Naive thymus-derived CD8-positive, alpha-beta T cell (primary cell): ENCODE results near the gene GPRC6A. TPM values are rescaled to one million over a fixed set of nuclear protein-coding genes. Genes with fewer than 3 reads are reported as not detected.

Experiments used
- ATAC-seq, 2 donors: fragments of 150-1000 bp; cut with Tn5 transposase in 1 of 2; sonication (Bioruptor Pico), chemical (Tn5 transposase) in 1 of 2; 1 replicate in 1 of 2; 2 replicates in 1 of 2; pipeline ENCODE4 v1.10.0; 2021; ENCODE audit warnings: mild to moderate bottlenecking in 2 of 2, moderate library complexity in 2 of 2
- POLR2A ChIA-PET: fragments of 350-600 bp; sonication (Branson Sonifier 250); formaldehyde crosslinking; loops from one replicate; lab custom pipeline; 2021; ENCODE audit warnings: antibody characterized with exemption; lab: Charles Lee
- DNase-seq, 10 donors: peaks; one replicate each; pipeline versions ENCODE4 v3.0.0 to v3.0.0-alpha.2; 2020 to 2022
- H3K27ac Mint-ChIP-seq, 10 donors: one replicate each; pipeline ENCODE4 v1.8.0; 2020 to 2022; ENCODE audit warnings: mild to moderate bottlenecking in 10 of 10, mixed read lengths in 10 of 10, moderate library complexity in 4 of 10, inconsistent platforms in 1 of 10
- H3K27me3 Mint-ChIP-seq, 5 donors: one replicate each; pipeline ENCODE4 v1.8.0; 2021 to 2022; ENCODE audit warnings: mixed read lengths in 5 of 5
- H3K36me3 Mint-ChIP-seq, 3 donors: one replicate each; pipeline ENCODE4 v1.8.0; 2020 to 2022; ENCODE audit warnings: mixed read lengths in 3 of 3, mild to moderate bottlenecking in 2 of 3, inconsistent platforms in 1 of 3
- H3K4me1 Mint-ChIP-seq, 4 donors: one replicate each; pipeline ENCODE4 v1.8.0; 2021 to 2022; ENCODE audit warnings: mixed read lengths in 4 of 4
- H3K4me3 Mint-ChIP-seq, 10 donors: one replicate each; pipeline ENCODE4 v1.8.0; 2020 to 2022; ENCODE audit warnings: mild to moderate bottlenecking in 10 of 10, mixed read lengths in 10 of 10, moderate library complexity in 6 of 10, inconsistent platforms in 1 of 10
- H3K9me3 Mint-ChIP-seq, 9 donors: one replicate each; pipeline ENCODE4 v1.8.0; 2020 to 2022; ENCODE audit warnings: mixed read lengths in 9 of 9, mild to moderate bottlenecking in 3 of 9, inconsistent platforms in 1 of 9, moderate library complexity in 1 of 9
- polyA plus RNA-seq, 3 donors: library from polyadenylated mRNA; unstranded; fragments of 300-500 nt; fragmentation: Illumina TruSeq; gene quantifications; one replicate each; pipeline ENCODE4 v1.2.3, GENCODE V29; 2021
- total RNA-seq, 8 experiments: library from RNA in 2 of 8; stranded (reverse) in 2 of 8; gene quantifications; one replicate each; pipeline ENCODE4 v1.2.3 and lab custom pipeline; 2021 to 2026

Gene GPRC6A
- total and polyA plus RNA-seq, 5 experiments from 2014 or later: not detected

GRCh38 chr6:116767715-116768114 is 61.2 kb downstream of the GPRC6A start:
- no peak for DNase-seq
- POLR2A ChIA-PET: no interaction called here
- Mint-ChIP-seq H3K27me3 (peaks cover 30 to 55% (median 46%) of the 10 kb centered on the region in 5 donors), H3K4me1 (peaks cover 5 to 15% (median 10%) of the 10 kb centered on the region in 4 donors), H3K27ac (no peak overlapping the region), H3K4me3 (no peak overlapping the region), H3K36me3 (peaks cover 0 to 10% (median 2%) of the 10 kb centered on the region in 3 donors), H3K9me3 (no peaks in the 10 kb centered on the region)
- no peak for ATAC-seq

GRCh38 chr6:116766506-116767176 is 62.2 kb downstream of the GPRC6A start:
- peak overlapping the region in 7 of 10 donors; percentile 7 to 86 (median 66) for H3K4me3 Mint-ChIP-seq
- POLR2A ChIA-PET: no interaction called here
- ATAC-seq: no peak
- H3K9me3 Mint-ChIP-seq: no peaks in the 10 kb centered on the region
- H3K27me3 Mint-ChIP-seq: peaks cover 29 to 57% (median 48%) of the 10 kb centered on the region in 5 donors
- no peak for DNase-seq
- H3K4me1 Mint-ChIP-seq: peaks cover 5 to 15% (median 10%) of the 10 kb centered on the region in 4 donors
- H3K27ac Mint-ChIP-seq: peak overlapping the region in 1 of 10 donors; percentile 45
- H3K36me3 Mint-ChIP-seq: peaks cover 0 to 10% (median 2%) of the 10 kb centered on the region in 3 donors

GRCh38 chr6:116764961-116765841 is 63.7 kb downstream of the GPRC6A start, which contains the start of gene FAM162B:
FAM162B (minus strand) TSS chr6:116765719; CDS start chr6:116765576, 143 bp downstream.
- Mint-ChIP-seq H3K27ac (peak within 1 kb of the TSS in 1 of 10 donors; percentile 45), H3K4me3 (peak within 1 kb of the TSS; percentile 57 to 86 (median 74)), H3K9me3 (no peaks in the 10 kb centered on the region), H3K27me3 (peaks cover 29 to 59% (median 45%) of the 10 kb centered on the region in 5 donors), H3K36me3 (peaks cover 0 to 10% (median 2%) of the 10 kb centered on the region in 3 donors), H3K4me1 (peaks cover 5 to 15% (median 10%) of the 10 kb centered on the region in 4 donors)
- ATAC-seq (peak in 1 of 2 donors; percentile 29), DNase-seq (no peak)
- POLR2A ChIA-PET: no interaction called here

GRCh38 chr6:116764629-116764960 is 64.3 kb downstream of the GPRC6A start:
- Mint-ChIP-seq H3K4me3 (peak overlapping the region in 6 of 10 donors; percentile 29 to 66 (median 46)), H3K4me1 (peaks cover 5 to 15% (median 10%) of the 10 kb centered on the region in 4 donors), H3K27me3 (peaks cover 33 to 62% (median 45%) of the 10 kb centered on the region in 5 donors), H3K36me3 (peaks cover 0 to 10% (median 2%) of the 10 kb centered on the region in 3 donors), H3K27ac (no peak overlapping the region), H3K9me3 (no peaks in the 10 kb centered on the region)
- DNase-seq (no peak), ATAC-seq (peak in 1 of 2 donors; percentile 22)
- POLR2A ChIA-PET: no interaction called here

GRCh38 chr6:116763906-116764628 is 64.8 kb downstream of the GPRC6A start:
- Mint-ChIP-seq H3K9me3 (no peaks in the 10 kb centered on the region), H3K27me3 (peaks cover 32 to 62% (median 49%) of the 10 kb centered on the region in 5 donors), H3K36me3 (peaks cover 0 to 10% (median 2%) of the 10 kb centered on the region in 3 donors), H3K27ac (no peak overlapping the region), H3K4me3 (peak overlapping the region in 4 of 10 donors; percentile 29 to 66 (median 40)), H3K4me1 (peaks cover 5 to 15% (median 10%) of the 10 kb centered on the region in 4 donors)
- no peak for DNase-seq
- no peak for ATAC-seq
- POLR2A ChIA-PET: no interaction called here

GRCh38 chr6:116763048-116763447 is 65.8 kb downstream of the GPRC6A start:
- H3K9me3 Mint-ChIP-seq: no peaks in the 10 kb centered on the region
- ATAC-seq (no peak), DNase-seq (no peak)
- H3K4me1 Mint-ChIP-seq: peaks cover 5 to 15% (median 10%) of the 10 kb centered on the region in 4 donors
- no peak overlapping the region for H3K27ac Mint-ChIP-seq
- peaks cover 26 to 58% (median 48%) of the 10 kb centered on the region in 5 donors for H3K27me3 Mint-ChIP-seq
- POLR2A ChIA-PET: no interaction called here
- peaks cover 0 to 10% (median 2%) of the 10 kb centered on the region in 3 donors for H3K36me3 Mint-ChIP-seq
- H3K4me3 Mint-ChIP-seq: no peak overlapping the region

DNA sequence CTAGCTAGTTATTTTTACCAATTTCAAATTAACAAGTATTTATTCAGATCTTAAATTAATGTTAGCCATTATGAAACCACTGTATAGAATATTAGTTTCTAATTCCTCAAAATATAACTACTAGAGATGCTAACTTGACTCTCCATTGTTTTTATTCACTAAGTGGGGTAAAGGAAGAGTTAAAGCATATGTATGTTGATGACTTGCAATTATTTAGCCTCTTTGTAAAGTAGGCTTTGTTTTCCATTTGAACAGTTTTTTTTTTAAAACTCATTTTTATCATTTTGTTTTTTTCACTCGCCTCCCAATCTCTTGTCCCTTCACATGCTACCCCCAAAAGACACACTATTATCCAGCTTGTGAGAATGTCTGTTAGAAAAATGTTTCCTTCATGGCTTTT is 66.6 kb downstream of the GPRC6A start:
- DNase-seq (no peak), ATAC-seq (no peak)
- peaks cover 26 to 59% (median 44%) of the 10 kb centered on the region in 5 donors for H3K27me3 Mint-ChIP-seq
- H3K36me3 Mint-ChIP-seq: peaks cover 0 to 10% (median 2%) of the 10 kb centered on the region in 3 donors
- no peak overlapping the region for H3K4me3 Mint-ChIP-seq
- H3K9me3 Mint-ChIP-seq: no peaks in the 10 kb centered on the region
- no peak overlapping the region for H3K27ac Mint-ChIP-seq
- POLR2A ChIA-PET: no interaction called here
- H3K4me1 Mint-ChIP-seq: peaks cover 5 to 15% (median 10%) of the 10 kb centered on the region in 4 donors

DNA sequence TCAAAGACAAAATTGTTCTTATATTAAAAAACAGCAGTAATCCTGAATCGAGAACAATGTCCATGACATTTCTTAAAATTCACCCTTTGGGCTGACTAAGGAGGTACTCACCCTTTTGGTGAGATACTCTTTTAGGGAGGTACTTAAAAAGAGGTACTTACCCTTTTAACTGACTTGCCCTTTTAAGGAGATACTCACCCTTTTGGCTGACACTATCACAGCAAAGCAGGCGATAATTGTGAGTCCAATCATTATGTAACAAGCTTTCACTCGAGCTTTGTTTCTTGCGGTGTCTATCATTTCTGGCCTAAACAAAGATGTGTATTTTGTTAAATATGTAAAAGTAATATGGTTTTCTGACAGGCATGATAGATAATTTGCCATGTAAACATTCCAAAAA is 67.1 kb downstream of the GPRC6A start:
- Mint-ChIP-seq H3K36me3 (peaks cover 0 to 10% (median 2%) of the 10 kb centered on the region in 3 donors), H3K4me1 (peaks cover 5 to 15% (median 10%) of the 10 kb centered on the region in 4 donors), H3K4me3 (no peak overlapping the region), H3K27ac (no peak overlapping the region), H3K9me3 (no peaks in the 10 kb centered on the region), H3K27me3 (peaks cover 23 to 54% (median 42%) of the 10 kb centered on the region in 5 donors)
- ATAC-seq (no peak), DNase-seq (no peak)
- POLR2A ChIA-PET: no interaction called here

DNA sequence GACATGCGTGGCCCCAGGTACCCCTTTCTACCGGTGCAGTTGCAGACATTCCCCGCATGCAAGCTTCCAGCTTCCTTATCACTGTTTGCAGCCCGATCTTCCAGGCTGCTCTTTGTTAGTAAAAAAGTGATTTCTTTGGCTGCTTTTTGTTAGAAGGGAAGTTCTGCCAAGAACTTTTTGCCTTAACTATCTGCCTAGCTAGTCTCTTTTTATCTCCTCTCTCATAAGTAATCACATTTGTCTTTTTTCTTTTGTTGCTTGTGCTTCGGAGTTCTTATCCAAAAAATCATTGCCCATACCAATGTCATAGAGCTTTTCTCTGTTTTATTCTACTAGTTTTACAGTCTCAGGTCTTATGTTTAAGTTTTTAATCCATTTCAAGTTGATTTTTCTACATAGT is 83.7 kb downstream of the GPRC6A start:
- ATAC-seq: no peak
- peaks cover 0 to 9% (median 0%) of the 10 kb centered on the region in 5 donors for H3K27me3 Mint-ChIP-seq
- no peak overlapping the region for H3K4me3 Mint-ChIP-seq
- DNase-seq: no peak
- peaks cover 11 to 63% (median 30%) of the 10 kb centered on the region in 9 donors for H3K9me3 Mint-ChIP-seq
- no peak overlapping the region for H3K27ac Mint-ChIP-seq
- peaks cover 0 to 2% (median 0%) of the 10 kb centered on the region in 4 donors for H3K4me1 Mint-ChIP-seq
- H3K36me3 Mint-ChIP-seq: peaks cover 0 to 25% (median 0%) of the 10 kb centered on the region in 3 donors
- POLR2A ChIA-PET: no interaction called here

Other genes starting within 250 kb of the GPRC6A start
- gene RSPH4A, start 212.6 kb downstream of the GPRC6A start, total RNA-seq: 1 to 10 TPM; 1.1 to 1.3 TPM
- gene RSPH4A, start 212.6 kb downstream of the GPRC6A start, polyA plus RNA-seq: under 1 TPM in 1 of 3 donors, not detected in 2; 0.13 TPM
- 10 to 100 TPM; 11.8 to 12.6 TPM for gene ZUP1, start 160.3 kb downstream of the GPRC6A start, total RNA-seq
- 1 to 10 TPM; 2.4 to 4.5 (median 4.1) TPM for gene ZUP1, start 160.3 kb downstream of the GPRC6A start, polyA plus RNA-seq
- 10 to 100 TPM; 71.4 to 77.1 TPM for gene KPNA5, start 147.9 kb downstream of the GPRC6A start, total RNA-seq
- gene KPNA5, start 147.9 kb downstream of the GPRC6A start, polyA plus RNA-seq: 10 to 100 TPM; 15.9 to 16.9 (median 15.9) TPM
- not detected for gene FAM162B, start 63.4 kb downstream of the GPRC6A start, total RNA-seq
- not detected for gene FAM162B, start 63.4 kb downstream of the GPRC6A start, polyA plus RNA-seq
- gene RFX6, start 48.2 kb upstream of the GPRC6A start, total RNA-seq: not detected
- not detected for gene RFX6, start 48.2 kb upstream of the GPRC6A start, polyA plus RNA-seq